MG63 (cell line): ENCODE data around the gene GAL3ST3. TPM values are rescaled to one million over a fixed set of nuclear protein-coding genes. Genes with fewer than 3 reads are reported as not detected.

Experiments used
- DNase-seq: peaks from one replicate; pipeline ENCODE4 v3.0.0-alpha.2; 2020
- H3K27me3 ChIP-seq: fragments of 250-450 bp; sonication (Bioruptor Pico); 2 replicates; pipeline ENCODE4 v1.5.1; 2020; ENCODE audit warnings: mild to moderate bottlenecking, moderate library complexity
- H3K36me3 ChIP-seq: fragments of 250-450 bp; sonication (Bioruptor Pico); 2 replicates; pipeline ENCODE4 v1.5.1; 2020; ENCODE audit warnings: mild to moderate bottlenecking, moderate library complexity
- H3K4me3 ChIP-seq: fragments of 250-450 bp; sonication (Bioruptor Pico); 2 replicates; pipeline ENCODE4 v1.5.1; 2020; ENCODE audit warnings: mild to moderate bottlenecking, moderate library complexity
- H3K9me3 ChIP-seq: fragments of 250-450 bp; sonication (Bioruptor Pico); 2 replicates; pipeline ENCODE4 v1.5.1; 2020; ENCODE audit warnings: mild to moderate bottlenecking, moderate library complexity
- total RNA-seq: library from RNA; depleted of rRNA; stranded (reverse); fragments of >200 nt; shearing (Covaris generic); gene quantifications from 2 replicates; pipeline ENCODE4 v1.2.3, GENCODE V29; 2014; ENCODE audit warnings: low replicate concordance

The GAL3ST3 gene
- total RNA-seq, 1 experiment from 2014 or later = not detected

- Histone ChIP-seq H3K4me3 (no peak overlapping the region), H3K27me3 (no peaks in the 10 kb centered on the region), H3K36me3 (peaks cover 25% of the 10 kb centered on the region), H3K9me3 (no peaks in the 10 kb centered on the region)
- no peak for DNase-seq
Observed at GRCh38 chr11:66072518-66072917, 23.6 kb upstream of the GAL3ST3 start.

- Histone ChIP-seq H3K9me3 (no peaks in the 10 kb centered on the region), H3K36me3 (peaks cover 30% of the 10 kb centered on the region), H3K27me3 (no peaks in the 10 kb centered on the region), H3K4me3 (no peak overlapping the region)
- DNase-seq = no peak
Observed at GRCh38 chr11:66072081-66072480, 23.1 kb upstream of the GAL3ST3 start.

GRCh38 chr11:66071381-66071801, 22.4 kb upstream of the GAL3ST3 start:
- Histone ChIP-seq H3K4me3 (peak overlapping the region; percentile 66), H3K27me3 (no peaks in the 10 kb centered on the region), H3K36me3 (peaks cover 36% of the 10 kb centered on the region), H3K9me3 (no peaks in the 10 kb centered on the region)
- no peak for DNase-seq

- H3K9me3 ChIP-seq = no peaks in the 10 kb centered on the region
- H3K27me3 ChIP-seq = no peaks in the 10 kb centered on the region
- DNase-seq = peak; percentile 44
- peak overlapping the region; percentile 66 for H3K4me3 ChIP-seq
- H3K36me3 ChIP-seq = peaks cover 42% of the 10 kb centered on the region
Observed at GRCh38 chr11:66070604-66071380, 21.8 kb upstream of the GAL3ST3 start.

GRCh38 chr11:66069715-66070603, 21.0 kb upstream of the GAL3ST3 start, which contains the start of gene PACS1:
Gene PACS1 (plus strand): TSS chr11:66070272. CDS start chr11:66070487, 215 bp downstream.
- Histone ChIP-seq H3K27me3 (no peaks in the 10 kb centered on the region), H3K4me3 (peak within 1 kb of the TSS; percentile 66), H3K36me3 (peaks cover 51% of the 10 kb centered on the region), H3K9me3 (no peaks in the 10 kb centered on the region)
- DNase-seq = peak; percentile 77

- Histone ChIP-seq H3K9me3 (peaks cover 3% of the 10 kb centered on the region), H3K4me3 (peak overlapping the region; percentile 48), H3K27me3 (no peaks in the 10 kb centered on the region), H3K36me3 (peaks cover 59% of the 10 kb centered on the region)
- DNase-seq = peak; percentile 30
Observed at GRCh38 chr11:66068923-66069714, 20.2 kb upstream of the GAL3ST3 start.

- Histone ChIP-seq H3K9me3 (peaks cover 6% of the 10 kb centered on the region), H3K36me3 (peaks cover 67% of the 10 kb centered on the region), H3K4me3 (no peak overlapping the region), H3K27me3 (no peaks in the 10 kb centered on the region)
- peak; percentile 55 for DNase-seq
Observed at GRCh38 chr11:66068154-66068821, 19.3 kb upstream of the GAL3ST3 start.

GRCh38 chr11:66067640-66068039, 18.7 kb upstream of the GAL3ST3 start:
- Histone ChIP-seq H3K9me3 (peaks cover 8% of the 10 kb centered on the region), H3K4me3 (no peak overlapping the region), H3K27me3 (no peaks in the 10 kb centered on the region), H3K36me3 (peaks cover 72% of the 10 kb centered on the region)
- DNase-seq = no peak

- no peak for DNase-seq
- H3K9me3 ChIP-seq = peaks cover 8% of the 10 kb centered on the region
- no peaks in the 10 kb centered on the region for H3K27me3 ChIP-seq
- peaks cover 81% of the 10 kb centered on the region for H3K36me3 ChIP-seq
- H3K4me3 ChIP-seq = no peak overlapping the region
Observed at GRCh38 chr11:66066751-66067150, 17.8 kb upstream of the GAL3ST3 start.

GRCh38 chr11:66064571-66064970, 15.6 kb upstream of the GAL3ST3 start:
- Histone ChIP-seq H3K9me3 (peaks cover 8% of the 10 kb centered on the region), H3K27me3 (no peaks in the 10 kb centered on the region), H3K36me3 (peaks cover 100% of the 10 kb centered on the region), H3K4me3 (no peak overlapping the region)
- no peak for DNase-seq

- DNase-seq = no peak
- H3K4me3 ChIP-seq = no peak overlapping the region
- peaks cover 100% of the 10 kb centered on the region for H3K36me3 ChIP-seq
- H3K27me3 ChIP-seq = no peaks in the 10 kb centered on the region
- peaks cover 8% of the 10 kb centered on the region for H3K9me3 ChIP-seq
Observed at GRCh38 chr11:66063900-66064299, 14.9 kb upstream of the GAL3ST3 start.

- peaks cover 98% of the 10 kb centered on the region for H3K36me3 ChIP-seq
- DNase-seq = no peak
- H3K27me3 ChIP-seq = no peaks in the 10 kb centered on the region
- H3K4me3 ChIP-seq = no peak overlapping the region
- peaks cover 8% of the 10 kb centered on the region for H3K9me3 ChIP-seq
Observed at GRCh38 chr11:66062408-66062807, 13.4 kb upstream of the GAL3ST3 start.

GRCh38 chr11:66061268-66061667, 12.3 kb upstream of the GAL3ST3 start:
- H3K27me3 ChIP-seq = no peaks in the 10 kb centered on the region
- peaks cover 97% of the 10 kb centered on the region for H3K36me3 ChIP-seq
- no peak for DNase-seq
- peaks cover 8% of the 10 kb centered on the region for H3K9me3 ChIP-seq
- H3K4me3 ChIP-seq = no peak overlapping the region

GRCh38 chr11:66059966-66060680, 11.2 kb upstream of the GAL3ST3 start:
- Histone ChIP-seq H3K4me3 (no peak overlapping the region), H3K36me3 (peaks cover 96% of the 10 kb centered on the region), H3K27me3 (no peaks in the 10 kb centered on the region), H3K9me3 (peaks cover 8% of the 10 kb centered on the region)
- DNase-seq = no peak

GRCh38 chr11:66056501-66056900, 7.5 kb upstream of the GAL3ST3 start:
- H3K27me3 ChIP-seq = no peaks in the 10 kb centered on the region
- no peaks in the 10 kb centered on the region for H3K9me3 ChIP-seq
- no peak for DNase-seq
- no peak overlapping the region for H3K4me3 ChIP-seq
- peaks cover 83% of the 10 kb centered on the region for H3K36me3 ChIP-seq

- H3K4me3 ChIP-seq = no peak overlapping the region
- no peaks in the 10 kb centered on the region for H3K9me3 ChIP-seq
- no peak for DNase-seq
- peaks cover 68% of the 10 kb centered on the region for H3K36me3 ChIP-seq
- no peaks in the 10 kb centered on the region for H3K27me3 ChIP-seq
Observed at GRCh38 chr11:66055021-66055420, 6.1 kb upstream of the GAL3ST3 start.
